H1 (cell line): ENCODE measurements around the gene TSHZ2. TPM values are rescaled to one million over a fixed set of nuclear protein-coding genes. Genes with fewer than 3 reads are reported as not detected.

Source experiments
- CTCF ChIP-seq, 3 experiments: IDR thresholded peaks; 1 replicate in 2 of 3; 2 replicates in 1 of 3; pipeline versions ENCODE4 v1.5.1 to v1.6.1; 2011; ENCODE audit warnings: low read length in 3 of 3, mild to moderate bottlenecking in 3 of 3, inconsistent platforms in 2 of 3, low read depth in 1 of 3, moderate library complexity in 1 of 3; ENCODE audit not compliant: insufficient read depth in 1 of 3; ENCODE audit errors: control extremely low read depth in 1 of 3
- HDAC6 ChIP-seq: IDR thresholded peaks from one replicate; pipeline ENCODE4 v1.7.1; 2012; ENCODE audit warnings: low read depth, mild to moderate bottlenecking, inconsistent platforms, low read length, moderate library complexity
- KDM1A ChIP-seq: fragments of 200-600, 300-600 bp; sonication (generic); IDR thresholded peaks from 2 replicates; pipeline ENCODE4 v1.7.1; 2016; ENCODE audit warnings: mild to moderate bottlenecking, low read length, borderline replicate concordance
- SAP30 ChIP-seq: fragments of 300-600 bp; sonication (generic); IDR thresholded peaks from 2 replicates; pipeline ENCODE4 v1.7.1; 2012; ENCODE audit warnings: low read length, moderate library complexity, mild to moderate bottlenecking, inconsistent platforms; ENCODE audit not compliant: insufficient read depth, insufficient replicate concordance
- TCF12 ChIP-seq: IDR thresholded peaks from 2 replicates; pipeline ENCODE4 v1.6.1; 2011; ENCODE audit warnings: low read depth, mild to moderate bottlenecking, low read length
- polyA plus RNA-seq, 7 experiments: library from polyadenylated mRNA; depleted of rRNA in 3 of 7; stranded (reverse) in 5 of 7; unstranded in 2 of 7; fragments of >200 nt in 5 of 7; fragments of 200-250 nt in 2 of 7; gene quantifications; 1 replicate in 5 of 7; 2 replicates in 1 of 7; 4 replicates in 1 of 7; pipeline versions ENCODE4 v1.2.1 to v1.2.3, GENCODE V29; 2011 to 2013; ENCODE audit warnings: missing spikeins in 2 of 7, mixed read lengths in 2 of 7
- total RNA-seq: library from RNA; stranded (reverse); fragmentation: NEBNext Ultra II Directional; extraction: Animal tissue kit (Norgen Biotek cat#: 25700); gene quantifications from 2 replicates; pipeline ENCODE4 v1.2.1, GENCODE V29; 2021

The TSHZ2 gene
- total and polyA plus RNA-seq, 2 of the 8 experiments (the other 6 are each of a cell fraction or from before 2014, with no cell fraction given) = 0.14 to 0.30 TPM

- TF ChIP-seq CTCF (IDR thresholded peaks at IDR 0.05; ENCODE audit: control extremely low read depth in 1 of 3, insufficient read depth in 1 of 3, low read depth in 1 of 3, low read length in 3 of 3) (no peak), HDAC6 (no peak), TCF12 (no peak), KDM1A (no peak), SAP30 (no peak)
Observed at GRCh38 chr20:53533500-53533899, 561.3 kb downstream of the TSHZ2 start (continued).
